ENCODE data around the gene KLHL20. TPM values are rescaled to one million over a fixed set of nuclear protein-coding genes. Genes with fewer than 3 reads are reported as not detected.
"Not testable (repeated sequence)": the region's sequence is repeated elsewhere in the genome, so short reads cannot be mapped to it uniquely, and the experiment has no call there.

KLHL20 gene
- total RNA-seq (10 to 100 TPM; 16.8 to 33.4 (median 23.0) TPM), polyA plus RNA-seq (10 to 100 TPM; 15.6 to 27.7 TPM)
- long read RNA-seq, donor 1, transcript KLHL20-201 (12 exons, 3,421 nt), result major isoform, 32 of 67 reads
- long read RNA-seq, donor 1, partial matches to known transcripts, result 16 of 67 reads
- long read RNA-seq, donor 1, other reads (novel, unspliced or antisense), result 18 of 67 reads
- long read RNA-seq, donor 2, transcript KLHL20-201 (12 exons, 3,421 nt), result major isoform, 6 of 6 reads
- long read RNA-seq, donor 2, partial matches to known transcripts, result 0 of 6 reads
- long read RNA-seq, donor 2, other reads (novel, unspliced or antisense), result 0 of 6 reads
- long read RNA-seq, donor 3, transcript KLHL20-201 (12 exons, 3,421 nt), result major isoform, 33 of 52 reads
- long read RNA-seq, donor 3, partial matches to known transcripts, result 9 of 52 reads
- long read RNA-seq, donor 3, other reads (novel, unspliced or antisense), result 10 of 52 reads

DNA sequence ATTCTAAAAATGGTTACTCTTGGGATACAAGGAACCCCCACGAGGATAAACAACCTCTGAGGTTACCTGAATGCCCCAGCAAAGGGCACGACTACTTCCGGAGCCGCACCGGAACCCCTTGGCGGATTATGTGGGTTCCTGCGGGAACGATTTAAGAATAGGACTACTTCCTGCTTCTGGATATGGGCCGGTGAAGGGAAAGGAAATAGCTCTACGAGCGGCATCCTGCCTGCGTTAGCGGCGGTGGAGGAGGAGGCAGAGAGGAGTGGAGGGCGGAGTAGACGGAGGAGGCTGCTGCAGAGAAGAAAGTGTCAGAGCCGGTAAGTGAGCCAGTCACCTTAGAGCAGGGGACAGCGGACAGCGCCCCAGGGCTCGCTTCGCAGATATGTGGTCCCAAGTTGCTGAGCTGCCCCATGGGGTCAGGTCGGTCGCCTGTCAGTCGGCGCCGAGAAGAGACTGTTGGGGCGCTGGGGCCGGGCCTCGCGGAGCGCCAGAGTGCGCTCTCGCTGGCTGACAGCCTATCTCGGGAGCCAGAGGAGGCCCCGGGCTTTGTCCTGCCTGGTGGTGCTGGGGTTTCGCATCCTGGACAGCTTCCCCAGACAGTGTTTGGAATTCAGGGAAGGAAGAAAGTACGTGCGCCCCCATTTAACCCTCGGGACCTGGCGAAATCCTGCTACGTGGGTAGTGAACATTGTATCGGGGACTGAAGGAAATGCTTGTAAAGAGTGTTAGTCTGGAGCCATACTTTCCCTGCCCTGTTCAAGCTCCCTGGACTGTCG lies at the start of gene KLHL20:
Gene KLHL20 (plus strand): TSS at position 223 of the 779 bp plus-strand sequence. CDS start 1,063 bp downstream, outside the sequence.
- intact Hi-C loops (cut with DNase I), result no loop called here
- H3K27me3 ChIP-seq, result no peaks in the 10 kb centered on the region

GRCh38 chr1:173666646-173667045 lies 48.1 kb upstream of the KLHL20 start:
- Histone ChIP-seq H3K4me1 (ENCODE audit: insufficient read depth) (no peaks in the 10 kb centered on the region), H3K27me3 (no peaks in the 10 kb centered on the region), H3K36me3 (no peaks in the 10 kb centered on the region), H3K27ac (no peak overlapping the region), H3K4me3 (no peak overlapping the region), H3K9me3 (no peaks in the 10 kb centered on the region)
- TF ChIP-seq EP300 (IDR thresholded peaks at IDR 0.05) (no peak), CTCF (IDR thresholded peaks at IDR 0.05) (no peak), POLR2A (IDR thresholded peaks at IDR 0.05) (no peak)
- WGBS, 3 donors, result 95 to 98% (median 97%) methylated on average over 3 of the region's 3 CpGs
- intact Hi-C loops (cut with DNase I), result no loop called here
- DNase-seq, result no peak

More for the DNA sequence above, at the start of gene KLHL20:
- Histone ChIP-seq H3K36me3 (no peaks in the 10 kb centered on the region), H3K27ac (peak within 1 kb of the TSS; percentile 83 to 88), H3K9me3 (no peaks in the 10 kb centered on the region), H3K4me3 (peak within 1 kb of the TSS; percentile 84), H3K4me1 (ENCODE audit: insufficient read depth) (peaks cover 2% of the 10 kb centered on the region)
- WGBS, 3 donors, result 0 to 1% (median 0%) methylated on average over 43 of the region's 43 CpGs
- peak; percentile 67 to 81 (median 71) for DNase-seq
- TF ChIP-seq CTCF (IDR thresholded peaks at IDR 0.05), result no peak
- TF ChIP-seq EP300 (IDR thresholded peaks at IDR 0.05), result no peak
- peak; percentile 30 for TF ChIP-seq POLR2A (IDR thresholded peaks at IDR 0.05)

DNA sequence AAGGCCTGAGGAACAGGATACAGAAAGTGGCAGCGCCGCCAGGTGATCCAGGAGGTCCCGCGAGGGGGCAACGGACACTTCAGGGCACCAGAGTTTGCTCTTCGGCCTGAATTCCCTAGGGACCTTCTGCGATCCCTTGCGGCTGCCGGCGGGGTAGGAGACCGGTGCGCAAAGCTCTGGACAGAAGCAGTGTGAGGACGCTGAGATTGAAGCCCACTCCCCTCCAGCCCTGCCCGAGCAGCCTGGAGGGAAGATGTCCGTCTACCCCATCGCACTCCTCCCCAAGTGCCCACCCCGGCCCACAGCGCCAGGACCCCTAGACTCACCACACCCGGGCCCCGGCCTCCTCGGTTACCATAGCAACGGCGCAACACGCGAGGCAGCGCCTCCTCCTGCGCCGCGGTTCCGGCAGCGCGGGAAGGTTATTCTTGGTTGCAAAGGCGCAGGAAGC lies 45.3 kb upstream of the KLHL20 start, which contains the start of gene ANKRD45:
Gene ANKRD45 (minus strand): TSS at position 361 of the 451 bp plus-strand sequence. CDS start 10,433 bp downstream, outside the sequence.
- Histone ChIP-seq H3K9me3 (no peaks in the 10 kb centered on the region), H3K27me3 (no peaks in the 10 kb centered on the region), H3K36me3 (no peaks in the 10 kb centered on the region), H3K4me3 (peak within 1 kb of the TSS; percentile 39), H3K27ac (no peak within 1 kb of the TSS), H3K4me1 (ENCODE audit: insufficient read depth) (no peaks in the 10 kb centered on the region)
- DNase-seq, result peak; percentile 43 to 79 (median 49)
- WGBS, 3 donors, result 1 to 2% (median 1%) methylated on average over 33 of the region's 33 CpGs
- TF ChIP-seq EP300 (IDR thresholded peaks at IDR 0.05) (no peak), CTCF (IDR thresholded peaks at IDR 0.05) (no peak), POLR2A (IDR thresholded peaks at IDR 0.05) (no peak)
- intact Hi-C loops (cut with DNase I), result no loop called here

- 86 to 94% (median 90%) methylated on average over 2 of the region's 2 CpGs for WGBS, 3 donors
- H3K9me3 ChIP-seq; intact Hi-C loops (cut with DNase I); H3K4me1 ChIP-seq (ENCODE audit: insufficient read depth); DNase-seq; H3K4me3 ChIP-seq; H3K27me3 ChIP-seq; H3K27ac ChIP-seq; H3K36me3 ChIP-seq: not testable (repeated sequence)
Measured at GRCh38 chr1:173674496-173674895, 40.3 kb upstream of the KLHL20 start.

DNA sequence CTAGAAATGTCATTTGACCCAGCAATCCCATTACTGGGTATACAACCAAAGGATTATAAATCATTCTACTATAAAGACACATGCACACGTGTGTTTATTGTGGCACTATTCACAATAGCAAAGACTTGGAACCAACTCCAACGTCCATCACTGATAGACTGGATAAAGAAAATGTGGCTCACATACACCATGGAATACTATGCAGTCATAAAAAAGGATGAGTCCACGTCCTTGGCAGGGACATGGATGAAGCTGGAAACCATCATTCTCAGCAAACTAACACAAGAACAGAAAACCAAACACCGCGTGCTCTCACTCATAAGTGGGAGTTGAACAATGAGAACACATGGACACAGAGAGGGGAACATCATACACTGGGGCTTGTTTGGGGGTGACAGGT lies 34.6 kb upstream of the KLHL20 start:
- H3K27me3 ChIP-seq; intact Hi-C loops (cut with DNase I); H3K4me1 ChIP-seq (ENCODE audit: insufficient read depth); H3K27ac ChIP-seq; H3K9me3 ChIP-seq; H3K36me3 ChIP-seq; DNase-seq; H3K4me3 ChIP-seq: not testable (repeated sequence)
- WGBS, 3 donors, result 85 to 90% (median 86%) methylated on average over 5 of the region's 5 CpGs
